ENCODE results near the gene RGS19.

The RGS19 gene

DNA sequence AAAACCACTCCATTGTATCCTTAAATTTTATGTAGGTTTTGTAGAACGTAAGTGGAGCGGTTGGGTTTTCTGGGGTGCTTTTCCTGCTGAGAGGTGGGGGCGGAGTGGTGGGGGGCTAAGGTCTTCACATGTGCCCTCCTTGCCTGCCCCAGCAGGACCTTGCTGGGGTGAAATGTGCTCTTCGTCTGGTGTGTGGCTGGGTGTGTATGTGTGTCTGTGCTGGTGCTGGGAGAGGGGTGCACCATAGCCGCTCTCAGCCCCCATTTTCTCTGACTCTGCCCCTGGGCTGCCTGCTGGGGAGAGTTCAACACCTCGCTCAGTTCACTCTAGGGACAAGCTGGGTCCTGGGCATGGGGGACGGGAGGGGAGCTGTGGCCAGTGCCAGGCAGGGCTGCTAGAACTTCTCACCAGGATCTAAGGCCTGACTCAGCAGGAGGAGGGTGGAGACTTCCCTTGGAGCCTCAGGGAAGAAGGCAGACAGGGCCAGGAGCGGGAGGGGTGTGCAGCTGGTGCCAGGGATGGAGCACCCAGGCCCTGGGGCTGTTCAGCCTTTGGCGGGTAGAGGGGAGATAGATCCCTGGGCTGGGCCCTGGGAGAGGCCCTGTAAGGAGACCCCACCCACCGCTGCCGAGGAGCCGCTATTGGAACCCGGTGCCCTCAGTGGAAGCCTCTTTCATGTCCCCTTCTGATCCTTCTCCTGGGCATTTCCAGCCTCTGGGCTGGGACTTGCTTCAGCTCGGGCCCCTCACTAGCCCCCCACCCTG, 34.7 kb downstream of the RGS19 start:
- H3K4me1 ChIP-seq, result peaks cover 33 to 73% (median 53%) of the 10 kb centered on the region in 10 experiments
- H3K4me2 ChIP-seq, result peak overlapping the region in 10 of 11 experiments; percentile 7 to 72 (median 40); a peak in 14 of 22 replicates
- peaks cover 78 to 97% (median 95%) of the 10 kb centered on the region in 11 experiments for H3K27me3 ChIP-seq
- TF ChIP-seq Cebpa-rat (IDR thresholded peaks at IDR 0.05), result no peak
- H3K27ac ChIP-seq, result no peak overlapping the region
- H3K9me3 ChIP-seq (replicated peaks in 1 of 11), result no peaks in the 10 kb centered on the region
- H3K9ac ChIP-seq, result no peak overlapping the region; a peak in 1 of 22 replicates
- peaks cover 0 to 27% (median 6%) of the 10 kb centered on the region in 11 experiments; a peak in 12 of 22 replicates for H4K20me1 ChIP-seq
- no peak overlapping the region for H3K4me3 ChIP-seq
- H3K36me3 ChIP-seq, result no peaks in the 10 kb centered on the region

GRCh38 chr20:64043768-64044167, 35.5 kb downstream of the RGS19 start:
- H3K36me3 ChIP-seq, result no peaks in the 10 kb centered on the region
- H3K9me3 ChIP-seq (replicated peaks in 1 of 11), result no peaks in the 10 kb centered on the region
- H3K9ac ChIP-seq, result no peak overlapping the region
- H3K4me3 ChIP-seq, result no peak overlapping the region
- H3K27ac ChIP-seq, result no peak overlapping the region
- H3K27me3 ChIP-seq, result peaks cover 73 to 94% (median 92%) of the 10 kb centered on the region in 11 experiments
- no peak for TF ChIP-seq Cebpa-rat (IDR thresholded peaks at IDR 0.05)
- 0 out of 22 replicates have a peak overlapping the region, but pooled peaks of 2 of the 11 experiments have one; percentile 51 to 52 for H3K4me2 ChIP-seq
- peaks cover 0 to 27% (median 6%) of the 10 kb centered on the region in 11 experiments; a peak in 12 of 22 replicates for H4K20me1 ChIP-seq
- H3K4me1 ChIP-seq, result peaks cover 42 to 81% (median 60%) of the 10 kb centered on the region in 10 experiments

DNA sequence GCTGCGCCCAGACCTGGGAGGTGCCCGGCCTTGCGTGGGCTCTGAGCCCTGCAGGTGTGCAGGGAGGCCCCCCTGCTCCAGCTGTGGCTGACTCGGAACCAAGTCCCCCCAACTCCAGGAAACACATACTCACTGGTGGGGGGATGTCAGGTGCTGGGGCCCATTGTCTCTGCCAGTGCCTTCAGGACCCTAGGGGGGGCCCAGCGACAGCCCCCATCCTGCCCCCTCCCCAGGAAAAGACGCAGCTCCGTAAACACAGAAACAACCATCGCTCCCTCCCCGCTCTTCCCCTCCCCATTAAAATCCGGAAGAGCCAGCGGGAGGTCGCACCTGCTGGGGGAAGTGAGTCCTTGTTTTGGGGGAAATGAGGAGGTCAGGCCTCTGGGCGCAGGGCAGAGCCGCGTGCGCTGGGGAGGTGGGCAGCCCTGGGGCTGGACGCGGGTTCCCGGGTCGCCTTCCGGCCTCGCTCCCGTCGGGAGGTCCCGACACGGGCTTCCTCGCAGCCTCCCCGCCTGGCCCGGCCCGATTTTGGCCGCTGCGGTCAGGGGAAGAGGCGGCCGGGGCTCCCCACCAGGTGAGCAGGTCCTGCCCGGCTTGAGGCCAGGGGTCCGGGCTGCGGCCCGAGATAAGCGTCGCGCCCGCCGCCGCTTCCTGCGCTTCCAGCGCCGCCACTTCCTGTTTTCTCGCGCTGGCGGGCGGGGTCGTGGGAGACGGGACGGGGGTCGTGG, 37.1 kb downstream of the RGS19 start:
- H3K27me3 ChIP-seq, result peaks cover 72 to 94% (median 91%) of the 10 kb centered on the region in 11 experiments
- peaks cover 0 to 25% (median 3%) of the 10 kb centered on the region in 11 experiments; a peak in 16 of 22 replicates for H4K20me1 ChIP-seq
- H3K36me3 ChIP-seq, result no peaks in the 10 kb centered on the region
- peaks cover 52 to 85% (median 66%) of the 10 kb centered on the region in 10 experiments for H3K4me1 ChIP-seq
- no peak for TF ChIP-seq Cebpa-rat (IDR thresholded peaks at IDR 0.05)
- H3K9me3 ChIP-seq (replicated peaks in 1 of 11), result no peaks in the 10 kb centered on the region
- H3K4me2 ChIP-seq, result peak overlapping the region; percentile 95 to 100 (median 99)
- H3K27ac ChIP-seq, result peak overlapping the region; percentile 69 to 81 (median 76); a peak in 21 of 22 replicates
- H3K9ac ChIP-seq, result peak overlapping the region; percentile 60 to 85 (median 73)
- H3K4me3 ChIP-seq, result peak overlapping the region; percentile 44 to 73 (median 57)

DNA sequence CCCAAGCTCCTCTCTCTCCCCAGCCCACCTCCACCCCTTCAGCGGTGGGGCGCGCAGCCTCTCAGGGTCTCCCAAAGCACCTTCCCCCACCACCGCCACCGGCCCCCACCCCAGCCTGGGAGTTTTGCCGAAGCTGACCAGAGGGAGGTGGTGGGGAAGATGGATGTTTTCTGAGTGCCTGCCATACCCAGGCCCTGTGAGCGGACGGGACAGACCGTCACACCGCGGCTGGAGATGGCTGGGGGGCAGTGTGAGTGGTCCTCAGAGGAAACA, 37.6 kb downstream of the RGS19 start:
- Histone ChIP-seq H3K27me3 (peaks cover 72 to 94% (median 90%) of the 10 kb centered on the region in 11 experiments), H3K9me3 (replicated peaks in 1 of 11) (no peaks in the 10 kb centered on the region), H4K20me1 (peaks cover 0 to 26% (median 8%) of the 10 kb centered on the region in 11 experiments; a peak in 17 of 22 replicates), H3K9ac (peak overlapping the region; percentile 60 to 85 (median 73); a peak in 20 of 22 replicates), H3K4me2 (peak overlapping the region; percentile 95 to 100 (median 99)), H3K4me3 (peak overlapping the region; percentile 44 to 73 (median 57)), H3K27ac (peak overlapping the region in 9 of 11 experiments; percentile 69 to 81 (median 77); a peak in 20 of 22 replicates), H3K4me1 (peaks cover 52 to 90% (median 71%) of the 10 kb centered on the region in 10 experiments), H3K36me3 (no peaks in the 10 kb centered on the region)
- TF ChIP-seq Cebpa-rat (IDR thresholded peaks at IDR 0.05), result no peak

DNA sequence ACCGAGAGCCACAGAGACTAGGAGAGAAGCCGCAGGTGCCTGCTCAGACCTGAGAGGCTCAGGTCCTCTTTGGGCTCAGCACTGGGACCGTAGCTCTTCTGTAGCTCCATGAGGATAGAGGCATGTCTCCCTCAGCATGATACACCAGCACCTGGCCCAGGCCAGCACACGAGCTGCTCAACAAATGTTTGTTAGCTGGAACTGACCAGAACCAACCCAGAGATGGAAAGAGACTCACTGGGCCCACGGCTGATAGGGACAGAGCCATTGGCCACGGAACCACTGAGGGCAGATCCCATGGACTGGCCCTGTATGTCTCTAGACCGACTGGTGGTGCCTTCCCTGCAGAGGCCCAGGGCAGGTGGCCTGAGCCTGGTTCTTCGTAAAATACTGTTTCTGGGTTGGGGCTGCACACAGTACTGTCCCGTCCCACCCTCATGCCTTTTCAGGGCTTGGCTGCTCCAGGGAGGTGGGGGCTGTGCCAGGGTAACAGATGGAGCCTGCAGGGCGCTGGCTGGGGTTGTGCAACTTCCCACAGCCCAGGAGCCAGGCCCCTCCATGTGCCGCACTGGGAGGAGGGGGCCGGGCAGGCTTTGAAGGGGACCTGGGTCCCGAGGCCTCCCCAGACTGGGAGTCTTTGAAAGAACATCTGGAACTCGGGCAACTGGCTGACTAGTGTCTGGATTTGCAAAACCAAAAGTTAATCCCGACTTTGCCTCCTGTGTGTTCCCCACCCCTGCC, 38.1 kb downstream of the RGS19 start:
- no peaks in the 10 kb centered on the region for H3K36me3 ChIP-seq
- peak overlapping the region; percentile 95 to 100 (median 99) for H3K4me2 ChIP-seq
- TF ChIP-seq Cebpa-rat (IDR thresholded peaks at IDR 0.05), result peak in 6 of 11 experiments; percentile 40 to 88 (median 63); a peak in 9 of 22 replicates
- H3K4me1 ChIP-seq, result peaks cover 57 to 95% (median 76%) of the 10 kb centered on the region in 10 experiments
- peak overlapping the region in 7 of 11 experiments; percentile 69 to 81 (median 79); a peak in 13 of 22 replicates for H3K27ac ChIP-seq
- peak overlapping the region in 7 of 10 experiments; percentile 2 to 73 (median 58); a peak in 11 of 20 replicates for H3K4me3 ChIP-seq
- peaks cover 0 to 29% (median 13%) of the 10 kb centered on the region in 11 experiments; a peak in 17 of 22 replicates for H4K20me1 ChIP-seq
- no peaks in the 10 kb centered on the region for H3K9me3 ChIP-seq (replicated peaks in 1 of 11)
- H3K27me3 ChIP-seq, result peaks cover 72 to 93% (median 85%) of the 10 kb centered on the region in 11 experiments
- H3K9ac ChIP-seq, result peak overlapping the region in 8 of 11 experiments; percentile 41 to 80 (median 76); a peak in 14 of 22 replicates

DNA sequence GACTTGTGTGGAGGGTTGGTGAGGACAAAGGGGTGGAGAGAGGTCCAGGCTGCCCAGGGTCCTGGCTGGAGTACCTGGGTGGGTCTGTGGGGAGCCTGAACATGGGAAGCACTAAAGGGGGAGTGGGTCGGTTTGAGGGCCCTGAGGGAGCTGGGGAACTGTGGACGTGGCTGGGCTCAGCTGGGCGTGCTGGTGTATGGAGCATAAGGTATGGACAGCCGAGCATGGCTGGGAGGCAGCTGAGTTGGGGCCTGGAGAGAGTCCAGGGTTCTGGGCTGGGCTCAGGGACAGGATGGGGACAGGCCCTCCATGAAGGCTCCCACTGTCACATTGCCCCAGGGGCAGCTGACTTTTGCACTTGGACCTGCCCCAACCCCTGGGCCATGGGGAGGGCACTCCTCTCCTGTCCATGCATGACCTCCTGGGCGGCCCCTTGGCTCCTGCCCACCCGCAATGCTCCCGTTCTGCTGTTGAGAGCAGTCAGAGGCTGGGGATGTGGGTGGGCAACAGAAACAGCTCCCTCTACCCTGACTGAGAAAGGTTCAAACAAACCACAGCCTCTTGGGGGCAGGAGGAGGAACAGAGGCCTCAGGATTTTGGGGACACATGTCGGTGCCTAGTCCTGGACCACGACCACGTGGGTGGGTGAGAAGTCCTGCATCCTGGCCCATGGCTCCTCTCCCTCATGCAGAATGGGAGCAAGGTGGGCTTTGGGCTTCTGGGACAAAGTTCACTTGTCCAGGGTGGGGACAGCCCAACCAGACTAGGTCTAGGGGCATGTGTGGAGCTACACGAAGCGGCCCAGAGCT, 38.9 kb downstream of the RGS19 start:
- no peaks in the 10 kb centered on the region for H3K9me3 ChIP-seq (replicated peaks in 1 of 11)
- peak overlapping the region in 5 of 11 experiments; percentile 15 to 81 (median 70); a peak in 11 of 22 replicates for H3K27ac ChIP-seq
- peaks cover 62 to 96% (median 84%) of the 10 kb centered on the region in 10 experiments for H3K4me1 ChIP-seq
- no peak for TF ChIP-seq Cebpa-rat (IDR thresholded peaks at IDR 0.05)
- H3K4me2 ChIP-seq, result peak overlapping the region; percentile 95 to 100 (median 99); a peak in 21 of 22 replicates
- H4K20me1 ChIP-seq, result peaks cover 0 to 37% (median 21%) of the 10 kb centered on the region in 11 experiments; a peak in 17 of 22 replicates
- H3K36me3 ChIP-seq, result peaks cover 0 to 7% (median 0%) of the 10 kb centered on the region in 11 experiments; a peak in 5 of 22 replicates
- peak overlapping the region in 5 of 11 experiments; percentile 41 to 78 (median 76); a peak in 6 of 22 replicates for H3K9ac ChIP-seq
- H3K4me3 ChIP-seq, result peak overlapping the region in 3 of 10 experiments; percentile 57 to 73 (median 57); a peak in 3 of 20 replicates
- H3K27me3 ChIP-seq, result peaks cover 69 to 85% (median 77%) of the 10 kb centered on the region in 11 experiments

DNA sequence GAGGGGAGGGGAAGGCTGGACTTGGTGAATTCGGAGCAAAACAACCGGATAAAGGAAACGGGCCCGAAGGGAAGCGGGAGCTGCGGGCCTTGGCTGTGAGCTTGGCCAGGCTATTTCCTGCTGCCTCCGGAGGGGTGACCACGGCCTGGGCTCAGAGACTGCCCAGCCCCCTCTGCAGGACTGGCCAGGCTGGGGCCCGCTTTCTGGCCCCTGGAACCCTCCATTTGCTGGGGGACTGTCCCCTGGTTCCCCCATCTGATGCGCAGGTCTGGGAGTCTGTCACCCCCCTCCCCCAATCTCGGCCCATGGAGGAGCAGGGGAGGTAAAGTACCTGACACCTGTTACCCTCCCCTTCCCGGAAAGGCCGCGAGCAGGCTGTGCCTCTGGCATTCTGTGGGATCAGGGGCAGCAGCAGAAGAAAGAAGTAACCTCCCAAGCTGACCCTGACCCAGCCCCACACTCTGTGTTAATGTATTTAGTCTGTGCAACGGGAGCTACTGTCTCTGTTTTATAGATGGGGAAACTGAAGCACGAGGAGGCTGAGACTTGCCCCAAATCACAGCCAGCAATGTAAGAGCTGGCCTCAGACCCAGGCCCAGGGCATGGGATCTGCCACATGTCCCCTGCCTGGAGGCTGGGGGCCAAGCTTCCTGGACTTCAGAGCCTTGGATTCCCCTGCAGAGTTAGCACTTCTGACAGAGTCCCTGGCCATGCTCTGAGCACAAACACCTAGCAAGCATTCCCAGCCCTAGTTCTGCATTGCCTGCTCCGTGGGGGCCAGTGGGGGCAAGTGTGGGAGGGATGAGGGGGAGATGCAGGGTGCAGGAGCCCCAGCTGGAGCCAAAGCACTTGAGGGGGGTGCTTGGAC, 39.8 kb downstream of the RGS19 start:
- peaks cover 2 to 15% (median 6%) of the 10 kb centered on the region in 11 experiments; a peak in 18 of 22 replicates for H3K36me3 ChIP-seq
- H3K9me3 ChIP-seq (replicated peaks in 1 of 11), result no peaks in the 10 kb centered on the region
- H3K27ac ChIP-seq, result peak overlapping the region in 8 of 11 experiments; percentile 10 to 81 (median 52); a peak in 10 of 22 replicates
- H3K4me1 ChIP-seq, result peaks cover 53 to 92% (median 81%) of the 10 kb centered on the region in 10 experiments
- H3K9ac ChIP-seq, result peak overlapping the region; percentile 53 to 78 (median 69); a peak in 21 of 22 replicates
- H3K27me3 ChIP-seq, result peaks cover 62 to 78% (median 69%) of the 10 kb centered on the region in 11 experiments
- TF ChIP-seq Cebpa-rat (IDR thresholded peaks at IDR 0.05), result no peak
- peak overlapping the region; percentile 95 to 100 (median 99) for H3K4me2 ChIP-seq
- H3K4me3 ChIP-seq, result peak overlapping the region; percentile 57 to 72 (median 62)
- H4K20me1 ChIP-seq, result peaks cover 0 to 45% (median 28%) of the 10 kb centered on the region in 11 experiments; a peak in 17 of 22 replicates
